Spleen (tissue), 11 donors: ENCODE results near the gene TRAPPC14. TPM values are rescaled to one million over a fixed set of nuclear protein-coding genes. Genes with fewer than 3 reads are reported as not detected.

Experiments
- DNase-seq: peaks from one replicate; pipeline ENCODE4 v3.0.0-alpha.2; 2020
- H3K27ac ChIP-seq, 8 donors: fragments of 200-600 bp; sonication (generic) in 7 of 8; 1 replicate in 4 of 8; 2 replicates in 4 of 8; pipeline versions ENCODE4 v1.5.0 to v1.8.0; 2016 to 2021; ENCODE audit warnings: inconsistent platforms in 4 of 8, mild to moderate bottlenecking in 4 of 8, moderate library complexity in 1 of 8
- H3K27me3 ChIP-seq, 7 donors: fragments of 200-600 bp; sonication (generic) in 6 of 7; replicated peaks in 1 of 7; 1 replicate in 4 of 7; 2 replicates in 3 of 7; pipeline versions ENCODE4 v1.5.0 to v1.8.0; 2016 to 2021; ENCODE audit warnings: inconsistent platforms in 3 of 7, mild to moderate bottlenecking in 1 of 7
- H3K36me3 ChIP-seq, 6 donors: fragments of 200-600 bp; sonication (generic) in 5 of 6; 1 replicate in 4 of 6; 2 replicates in 2 of 6; pipeline versions ENCODE4 v1.5.0 to v1.8.0; 2016 to 2021; ENCODE audit warnings: inconsistent platforms in 2 of 6
- H3K4me1 ChIP-seq, 6 donors: fragments of 200-600 bp; sonication (generic) in 5 of 6; 1 replicate in 3 of 6; 2 replicates in 3 of 6; pipeline versions ENCODE4 v1.5.0 to v1.8.0; 2016 to 2021; ENCODE audit warnings: inconsistent platforms in 3 of 6
- H3K4me3 ChIP-seq, 8 donors: fragments of 200-600 bp; sonication (generic) in 7 of 8; 1 replicate in 4 of 8; 2 replicates in 4 of 8; pipeline versions ENCODE4 v1.5.0 to v1.8.0; 2016 to 2021; ENCODE audit warnings: inconsistent platforms in 4 of 8, mild to moderate bottlenecking in 4 of 8, moderate library complexity in 2 of 8
- H3K9me3 ChIP-seq, 8 donors: fragments of 200-600 bp; sonication (generic) in 7 of 8; 1 replicate in 4 of 8; 2 replicates in 4 of 8; pipeline versions ENCODE4 v1.5.0 to v1.8.0; 2016 to 2021; ENCODE audit warnings: inconsistent platforms in 4 of 8
- CTCF ChIP-seq, 11 experiments: fragments of 200-600 bp in 7 of 11; fragments of 450-650 bp in 4 of 11; sonication (generic) in 4 of 11; IDR thresholded peaks in 8 of 11; conservative IDR thresholded peaks in 3 of 11; 1 replicate in 7 of 11; 2 replicates in 4 of 11; pipeline versions ENCODE4 v1.4.0 to v1.8.0; 2016 to 2021; ENCODE audit warnings: antibody characterized with exemption in 11 of 11, inconsistent platforms in 4 of 11, mild to moderate bottlenecking in 1 of 11
- POLR2A ChIP-seq, 3 donors: fragments of 450-650 bp; IDR thresholded peaks; one replicate each; pipeline ENCODE4 v1.5.1; 2017; ENCODE audit warnings: antibody characterized with exemption in 3 of 3, mild to moderate bottlenecking in 1 of 3
- POLR2AphosphoS5 ChIP-seq, 3 donors: sonication (generic); formaldehyde crosslinking; IDR thresholded peaks; one replicate each; pipeline ENCODE4 v1.5.1; 2017; ENCODE audit warnings: antibody characterized with exemption in 3 of 3
- WGBS, 5 donors: extraction: QIAGEN DNeasy Blood & Tissue Kit in 3 of 5; methylation state at CpG; one replicate each; pipeline versions ENCODE4 v1.1.5 to v1.1.7; 2013 to 2018; 5-methylcytosine and 5-hydroxymethylcytosine counted together
- intact Hi-C: fragments of 100-400 bp; cut with DNase I; formaldehyde crosslinking; loops from one replicate; pipeline ENCODE4 v1.15.0; 2023; ENCODE audit warnings: low total_unique reads
- polyA plus RNA-seq, 3 donors: library from polyadenylated mRNA; stranded (reverse); fragments of 200-250 nt; gene quantifications; one replicate each; pipeline ENCODE4 v1.2.1, GENCODE V29; 2013
- total RNA-seq, 7 donors: library from RNA; depleted of rRNA in 3 of 7; stranded (reverse); fragments of >200 nt in 3 of 7; fragmentation: NEBNext Ultra II Directional in 4 of 7; extraction: Animal tissue kit (Norgen Biotek cat#: 25700) in 4 of 7; gene quantifications; one replicate each; pipeline versions ENCODE4 v1.1.0 to v1.2.1, GENCODE V29; 2016 to 2021
- donor health status: healthy with polysubstance abuse.
- donor health status: DM: no; HTN: no; CAD: no; lungs with moderate emphysema.
- donor health status: DM: no; HTN: no; CAD: no.
- donor health status: Bipolar disorder and iron deficiency.
- donor health status: healthy.
- donor health status: DM: no; HTN: no; CAD: no.
- donor health status: DM: yes; HTN: yes; CAD: no.

Gene TRAPPC14
- total and polyA plus RNA-seq, 10 donors, result 33.0 to 68.7 (median 49.8) TPM

- Histone ChIP-seq H3K4me3 (peak overlapping the region; percentile 64 to 89 (median 83)), H3K4me1 (peaks cover 25 to 75% (median 50%) of the 10 kb centered on the region in 6 donors), H3K27me3 (no peaks in the 10 kb centered on the region), H3K27ac (peak overlapping the region; percentile 91 to 99 (median 96)), H3K36me3 (peaks cover 0 to 19% (median 0%) of the 10 kb centered on the region in 6 donors), H3K9me3 (no peaks in the 10 kb centered on the region)
- intact Hi-C loops, result loop anchor here (5.0 kb wide), 1 partner anchor 46 kb away; the partner anchor contains the start of gene ZNF3
- TF ChIP-seq POLR2AphosphoS5 (IDR thresholded peaks at IDR 0.05) (no peak), POLR2A (IDR thresholded peaks at IDR 0.05) (no peak), CTCF (IDR thresholded peaks at IDR 0.05 in 8 of 11, conservative IDR thresholded peaks at IDR 0.05 in 3 of 11) (no peak)
- 3 to 5% (median 5%) methylated on average over 27 to 37 of the region's 37 CpGs for WGBS, 5 donors
- no peak for DNase-seq
These were observed 30.5 kb downstream of the TRAPPC14 start for GRCh38 chr7:100127866-100128636.

GRCh38 chr7:100126931-100127865 lies 31.3 kb downstream of the TRAPPC14 start, which contains the start of gene MBLAC1:
Gene MBLAC1 (plus strand): TSS chr7:100126967. CDS start chr7:100127396, 429 bp downstream.
- H3K27ac ChIP-seq, result peak within 1 kb of the TSS; percentile 91 to 99 (median 96)
- peaks cover 0 to 28% (median 0%) of the 10 kb centered on the region in 6 donors for H3K36me3 ChIP-seq
- peak in 1 of 3 donors; percentile 45 for TF ChIP-seq POLR2A (IDR thresholded peaks at IDR 0.05)
- peak; percentile 86 to 94 (median 91) for TF ChIP-seq POLR2AphosphoS5 (IDR thresholded peaks at IDR 0.05)
- TF ChIP-seq CTCF (IDR thresholded peaks at IDR 0.05 in 8 of 11, conservative IDR thresholded peaks at IDR 0.05 in 3 of 11), result peak in 1 of 11 experiments; percentile 5
- intact Hi-C loops, result loop anchor here (5.0 kb wide), 1 partner anchor 45 kb away; the partner anchor contains the start of gene ZNF3
- H3K9me3 ChIP-seq, result no peaks in the 10 kb centered on the region
- 0 to 1% (median 0%) methylated on average over 34 to 85 of the region's 85 CpGs for WGBS, 5 donors
- peak; percentile 96 for DNase-seq
- H3K27me3 ChIP-seq, result no peaks in the 10 kb centered on the region
- peaks cover 25 to 76% (median 53%) of the 10 kb centered on the region in 6 donors for H3K4me1 ChIP-seq
- H3K4me3 ChIP-seq, result peak within 1 kb of the TSS; percentile 64 to 89 (median 83)

DNA sequence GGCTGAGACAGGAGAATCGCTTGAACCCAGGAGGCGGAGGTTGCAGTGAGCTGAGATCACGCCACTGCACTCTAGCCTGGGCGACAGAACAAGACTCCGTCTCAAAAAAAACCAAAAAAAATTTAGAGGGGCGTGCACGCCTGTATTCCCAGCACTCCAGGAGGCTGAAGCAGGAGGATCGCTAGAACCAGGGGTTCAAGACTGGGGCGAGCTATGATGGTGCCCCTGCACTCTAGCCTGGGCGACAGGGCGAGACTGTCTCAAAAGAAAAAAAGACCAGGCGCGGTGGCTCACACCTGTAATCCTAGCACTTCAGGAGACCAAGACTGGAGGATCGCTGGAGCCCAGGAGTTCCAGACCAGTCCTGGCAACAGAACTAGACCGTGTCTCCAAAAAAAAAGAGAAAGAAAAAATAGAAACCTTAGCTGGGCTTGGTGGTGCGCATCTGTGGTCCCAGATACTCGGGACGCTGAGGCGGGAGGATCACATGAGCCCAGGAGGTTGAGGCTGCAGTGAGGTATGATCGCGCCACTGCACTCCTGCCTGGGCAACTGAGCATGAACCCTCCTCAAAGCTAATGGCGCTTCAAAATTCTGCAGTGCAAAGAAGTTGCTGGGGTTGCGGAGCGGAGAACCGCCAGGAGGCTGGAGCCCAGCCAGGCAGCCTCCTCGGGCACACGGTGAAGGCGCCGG lies 32.1 kb downstream of the TRAPPC14 start:
- intact Hi-C loops, result loop anchor here (5.0 kb wide), 1 partner anchor 44 kb away; the partner anchor contains the start of gene ZNF3
- DNase-seq, result no peak
- Histone ChIP-seq H3K4me1 (peaks cover 25 to 76% (median 52%) of the 10 kb centered on the region in 6 donors), H3K36me3 (peaks cover 0 to 29% (median 0%) of the 10 kb centered on the region in 6 donors), H3K4me3 (peak overlapping the region; percentile 64 to 89 (median 83)), H3K9me3 (no peaks in the 10 kb centered on the region), H3K27ac (peak overlapping the region; percentile 91 to 99 (median 96)), H3K27me3 (no peaks in the 10 kb centered on the region)
- WGBS, 5 donors, result 12 to 16% (median 15%) methylated on average over 29 of the region's 29 CpGs
- TF ChIP-seq CTCF (IDR thresholded peaks at IDR 0.05 in 8 of 11, conservative IDR thresholded peaks at IDR 0.05 in 3 of 11) (no peak), POLR2AphosphoS5 (IDR thresholded peaks at IDR 0.05) (no peak), POLR2A (IDR thresholded peaks at IDR 0.05) (no peak)
